ENCODE results near the gene CHMP6. TPM values are rescaled to one million over a fixed set of nuclear protein-coding genes. Genes with fewer than 3 reads are reported as not detected.
A peak's percentile ranks its signal among the peaks of the same experiment; 100 is the strongest.

The CHMP6 gene
- total and polyA plus RNA-seq, 9 of the 15 experiments (the other 6 are each of a cell fraction or from before 2014, with no cell fraction given), result 0.25 to 30.4 (median 13.4) TPM

GRCh38 chr17:81020767-81021497, 29.3 kb downstream of the CHMP6 start (continued):
- TF ChIP-seq ZNF592 (IDR thresholded peaks at IDR 0.05), result peak; percentile 30; the same call in 1 of the 2 replicates
- no peak for TF ChIP-seq THAP7 (CRISPR knock-in tag; IDR thresholded peaks at IDR 0.05)
- TF ChIP-seq ZFX (CRISPR knock-in tag; IDR thresholded peaks at IDR 0.05), result 0 out of 2 replicates have a peak, but pooled peaks have one; percentile 22
- no peak for TF ChIP-seq RFX7 (CRISPR knock-in tag; IDR thresholded peaks at IDR 0.05)
- no peak for TF ChIP-seq GATAD2B (IDR thresholded peaks at IDR 0.05; ENCODE audit: borderline replicate concordance)
- no peak for TF ChIP-seq TAF1 (IDR thresholded peaks at IDR 0.05; ENCODE audit: control insufficient read depth, extremely low read depth, insufficient read depth, low read length, severe bottlenecking)
- TF ChIP-seq ARID3B (CRISPR knock-in tag; IDR thresholded peaks at IDR 0.05; ENCODE audit: borderline replicate concordance), result no peak
- TF ChIP-seq POLR2G (IDR thresholded peaks at IDR 0.05; ENCODE audit: low read depth, low read length), result 0 out of 2 replicates have a peak, but pooled peaks have one; percentile 32
- no peak for TF ChIP-seq NCOA4 (IDR thresholded peaks at IDR 0.05; ENCODE audit: partially characterized antibody)
- TF ChIP-seq HNRNPK (IDR thresholded peaks at IDR 0.05; ENCODE audit: low read depth, low read length, poor library complexity, severe bottlenecking), result no peak
- no peak for TF ChIP-seq CC2D1A (IDR thresholded peaks at IDR 0.05)
- no peak for TF ChIP-seq RERE (CRISPR knock-in tag; IDR thresholded peaks at IDR 0.05; ENCODE audit: borderline replicate concordance)
